GM18951 (cell line): ENCODE measurements around the gene RPS25.
A peak's percentile ranks its signal among the peaks of the same experiment; 100 is the strongest.
"Not testable (repeated sequence)": the region's sequence is repeated elsewhere in the genome, so short reads cannot be mapped to it uniquely, and the experiment has no call there.

Experiments
- POLR2A ChIP-seq: IDR thresholded peaks from 4 replicates; pipeline ENCODE4 v1.6.1; 2011; ENCODE audit warnings: mild to moderate bottlenecking; ENCODE audit not compliant: insufficient read length, insufficient read depth; ENCODE audit errors: extremely low read depth
- in situ Hi-C: fragments of 300-500 bp; cut with MboI; formaldehyde crosslinking; loops from one replicate; pipeline ENCODE4 v1.12.0; 2022; ENCODE audit warnings: low sequenced_read_pairs, mixed read lengths, inconsistent platforms; ENCODE audit not compliant: unreplicated experiment

Gene RPS25

DNA sequence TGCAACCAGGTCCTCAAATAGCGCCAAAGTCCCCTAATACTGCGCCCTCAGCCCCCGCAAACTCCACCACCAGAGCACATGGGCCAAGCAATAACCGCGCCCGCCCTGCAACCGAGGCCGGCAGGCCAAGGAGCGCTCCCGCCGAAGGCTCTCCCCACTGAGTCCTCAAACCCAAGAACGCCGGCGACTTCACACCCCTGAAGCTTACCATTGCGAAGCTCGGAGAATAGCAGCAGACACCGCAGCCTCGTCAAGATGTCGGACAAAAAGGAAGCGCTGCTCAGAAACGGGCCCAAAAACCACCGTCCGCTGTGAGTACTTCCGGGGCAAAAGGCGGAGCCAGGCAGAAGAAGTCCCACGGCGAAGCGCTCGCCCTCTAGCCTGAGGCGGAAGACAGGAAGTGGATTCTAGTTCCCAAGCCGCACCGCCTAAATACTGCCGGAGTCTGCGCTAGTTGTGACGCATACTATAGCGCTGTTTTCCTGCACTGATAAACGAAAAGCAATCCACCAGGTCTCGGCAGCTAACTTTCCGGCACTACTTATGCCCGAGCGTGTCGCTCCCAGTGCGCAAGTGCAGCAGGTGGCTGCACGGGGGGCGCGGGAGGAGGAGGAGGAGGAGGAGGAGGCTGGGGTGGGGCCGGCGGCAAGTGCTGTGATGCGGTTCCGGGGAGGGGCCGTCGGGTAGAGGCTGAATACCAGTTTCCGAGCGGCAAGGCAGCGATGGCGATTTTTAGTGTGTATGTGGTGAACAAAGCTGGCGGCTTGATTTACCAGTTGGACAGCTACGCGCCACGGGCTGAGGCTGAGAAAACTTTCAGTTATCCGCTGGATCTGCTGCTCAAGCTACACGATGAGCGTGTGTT, at the start of gene RPS25, which contains the start of gene TRAPPC4:
Gene RPS25, minus strand, starts transcription at position 270 of the 865 bp plus-strand sequence. Its CDS starts 59 bp downstream, at position 211.
Gene TRAPPC4, plus strand, starts transcription at position 693 of the 865 bp plus-strand sequence. Its CDS starts 30 bp downstream, at position 723.
- TF ChIP-seq POLR2A = peak; percentile 91
- in situ Hi-C loops = no loop called here

DNA sequence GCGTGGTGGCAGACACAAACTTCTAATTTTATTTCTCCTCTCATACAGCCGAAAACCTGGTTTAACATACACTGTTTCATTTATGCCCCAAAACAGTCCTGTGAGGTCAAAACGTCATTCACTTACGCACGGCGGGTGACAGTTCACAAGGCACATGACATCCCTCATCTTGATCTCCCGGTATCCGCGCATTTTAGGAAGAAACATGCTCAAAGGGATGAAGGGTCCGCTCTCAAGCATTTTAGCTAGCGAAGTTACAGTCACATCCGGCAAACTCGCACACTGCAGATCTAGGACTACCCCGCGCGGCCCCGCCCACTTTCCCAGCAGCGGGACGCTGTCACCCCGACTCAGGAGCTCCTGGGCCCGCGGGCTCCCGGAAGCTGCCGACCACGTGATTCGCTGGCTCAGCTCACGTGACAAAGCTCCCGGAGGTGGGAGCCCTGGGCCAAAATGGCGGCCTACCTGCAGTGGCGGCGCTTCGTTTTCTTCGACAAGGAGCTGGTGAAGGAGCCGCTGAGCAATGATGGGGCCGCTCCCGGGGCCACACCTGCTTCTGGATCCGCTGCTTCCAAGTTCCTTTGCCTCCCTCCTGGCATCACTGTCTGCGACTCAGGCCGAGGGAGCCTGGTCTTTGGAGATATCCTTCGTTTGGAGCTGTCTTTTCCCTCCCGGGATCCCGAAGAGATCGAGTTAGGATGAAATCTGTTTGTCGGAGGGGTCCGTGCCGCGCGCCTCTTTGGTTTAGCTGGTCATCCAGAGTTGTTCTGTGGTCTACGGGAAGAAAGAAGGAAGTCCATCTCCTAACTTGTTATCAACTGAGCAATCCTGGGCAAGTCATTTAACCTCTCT, 49.5 kb upstream of the RPS25 start, which contains the start of gene VPS11:
Gene VPS11, plus strand, starts transcription at position 448 of the 852 bp plus-strand sequence. Its CDS starts 6 bp downstream, at position 454.
- TF ChIP-seq POLR2A = peak; percentile 85
- in situ Hi-C loops = no loop called here

- in situ Hi-C loops = no loop called here
Observed at GRCh38 chr11:119065369-119065768, 47.2 kb upstream of the RPS25 start.

GRCh38 chr11:119062779-119063178, 44.6 kb upstream of the RPS25 start:
- no peak for TF ChIP-seq POLR2A
- in situ Hi-C loops = no loop called here

More at GRCh38 chr11:119065369-119065768, 47.2 kb upstream of the RPS25 start:
- TF ChIP-seq POLR2A = no peak

DNA sequence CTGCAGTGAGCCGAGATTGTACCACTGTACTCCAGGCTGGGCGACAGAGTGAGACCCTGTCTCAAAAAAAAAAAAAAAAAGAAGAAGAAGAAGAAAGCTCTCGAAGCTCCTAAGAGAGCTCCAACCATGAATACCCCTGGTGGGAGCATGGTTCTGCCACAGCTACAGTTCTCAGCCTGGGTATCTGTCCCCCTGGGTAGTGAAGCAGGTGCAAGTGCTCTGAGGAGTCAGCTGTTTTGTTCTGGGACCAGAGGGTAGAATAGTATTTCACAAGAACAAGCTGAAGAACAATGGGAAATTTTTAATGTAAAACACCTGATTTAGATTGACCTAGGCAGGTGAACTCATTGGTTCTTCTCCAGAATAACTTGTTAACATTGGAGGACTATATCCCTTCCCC, 43.1 kb upstream of the RPS25 start:
- in situ Hi-C loops = no loop called here
- no peak for TF ChIP-seq POLR2A

DNA sequence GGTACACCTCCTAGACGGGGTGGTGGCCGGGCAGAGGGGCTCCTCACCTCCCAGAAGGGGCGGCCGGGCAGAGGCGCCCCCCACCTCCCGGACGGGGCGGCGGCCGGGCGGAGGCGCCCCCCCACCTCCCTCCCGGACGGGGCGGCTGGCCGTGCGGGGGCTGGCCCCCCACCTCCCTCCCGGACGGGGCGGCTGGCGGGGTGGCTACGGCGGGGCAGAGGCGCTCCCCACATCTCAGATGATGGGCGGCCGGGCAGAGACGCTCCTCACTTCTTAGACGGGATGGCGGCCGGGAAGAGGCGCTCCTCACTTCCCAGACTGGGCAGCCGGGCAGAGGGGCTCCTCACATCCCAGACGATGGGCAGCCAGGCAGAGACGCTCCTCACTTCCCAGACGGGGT, 41.0 kb upstream of the RPS25 start:
- in situ Hi-C loops = not testable (repeated sequence)

DNA sequence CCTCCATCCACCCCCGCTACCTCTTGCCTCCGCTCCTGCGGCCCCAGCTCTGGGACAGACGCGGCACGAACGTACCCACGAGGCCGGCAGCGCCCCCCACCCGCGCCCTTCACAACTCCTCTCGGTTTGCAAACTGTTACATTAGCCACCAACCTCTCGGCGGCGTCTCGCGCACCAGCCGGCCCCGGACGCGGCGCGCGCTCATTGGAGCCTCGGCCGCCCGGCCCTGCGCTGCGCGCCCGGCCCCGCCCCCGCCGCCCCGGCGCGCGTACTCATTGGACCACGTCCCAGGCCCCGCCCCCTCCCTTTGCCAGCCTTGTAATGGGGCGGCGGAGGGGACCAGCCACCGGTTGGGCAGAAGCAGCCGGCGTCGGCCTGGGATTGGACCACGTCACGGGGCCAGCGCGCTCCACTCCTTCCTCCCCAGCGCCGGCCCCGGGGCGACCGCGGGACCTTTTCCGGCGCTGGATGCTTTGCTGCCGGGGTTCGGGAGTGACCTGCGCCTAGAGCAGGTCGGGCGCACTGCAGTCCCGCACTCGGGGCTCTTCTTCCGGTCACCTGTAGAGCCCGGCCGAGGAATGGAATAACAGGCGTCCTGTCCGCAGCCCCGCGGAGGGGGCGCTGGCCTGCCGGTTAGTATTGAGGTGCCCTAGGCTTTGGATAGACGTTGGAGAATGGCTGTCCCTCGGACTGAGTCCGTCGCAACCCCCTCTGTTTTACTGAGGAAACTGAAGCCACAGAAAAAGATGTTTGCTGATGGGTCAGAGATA, 39.0 kb upstream of the RPS25 start, which contains the start of gene HYOU1:
Gene HYOU1, minus strand, starts transcription at position 206 of the 770 bp plus-strand sequence. CDS start 1,045 bp downstream, outside the sequence.
- in situ Hi-C loops = no loop called here
- peak; percentile 90 for TF ChIP-seq POLR2A

DNA sequence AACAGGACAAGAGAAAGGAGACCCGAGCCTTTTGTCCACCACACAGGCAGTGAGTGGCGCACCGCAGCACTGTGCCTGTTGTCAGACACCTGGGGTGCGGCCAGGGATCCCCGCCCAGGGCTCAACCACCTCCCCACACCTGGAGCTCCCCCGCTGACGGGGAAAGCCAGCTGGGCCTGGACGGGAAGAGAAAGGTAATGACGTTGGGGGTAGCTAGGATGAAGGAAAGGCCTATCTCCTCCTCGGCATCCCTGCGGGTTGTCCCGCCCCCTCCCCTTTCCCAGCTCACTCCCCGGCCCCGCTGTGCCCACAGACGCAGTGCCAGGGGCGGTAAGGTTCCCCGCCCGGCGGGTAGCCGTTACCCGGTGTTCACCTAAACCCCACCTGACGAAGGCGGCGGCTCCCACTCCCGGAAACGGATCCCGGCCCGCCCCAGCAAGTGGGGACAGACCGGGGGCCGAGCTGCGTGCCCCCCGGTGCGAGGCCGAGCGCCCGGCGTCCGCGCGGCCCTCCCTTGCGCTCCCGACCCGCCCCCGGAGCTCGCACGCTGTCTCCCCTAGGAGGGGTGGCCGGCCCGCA, 38.4 kb upstream of the RPS25 start:
- no peak for TF ChIP-seq POLR2A
- in situ Hi-C loops = no loop called here

GRCh38 chr11:119055901-119056300, 37.8 kb upstream of the RPS25 start:
- in situ Hi-C loops = no loop called here

GRCh38 chr11:119054418-119054817, 36.3 kb upstream of the RPS25 start:
- in situ Hi-C loops = no loop called here
- no peak for TF ChIP-seq POLR2A

More at GRCh38 chr11:119055901-119056300, 37.8 kb upstream of the RPS25 start:
- no peak for TF ChIP-seq POLR2A

- no peak for TF ChIP-seq POLR2A
Observed at GRCh38 chr11:119052163-119052814, 34.1 kb upstream of the RPS25 start.

More at GRCh38 chr11:119052163-119052814, 34.1 kb upstream of the RPS25 start:
- in situ Hi-C loops = no loop called here
